Measurements from ENCODE around the gene FMO5. TPM values are rescaled to one million over a fixed set of nuclear protein-coding genes. Genes with fewer than 3 reads are reported as not detected.
A peak's percentile ranks its signal among the peaks of the same experiment; 100 is the strongest.
"Not testable (repeated sequence)": the region's sequence is repeated elsewhere in the genome, so short reads cannot be mapped to it uniquely, and the experiment has no call there.

The FMO5 gene
- total RNA-seq, 1 donor from 2014 or later: not detected

DNA sequence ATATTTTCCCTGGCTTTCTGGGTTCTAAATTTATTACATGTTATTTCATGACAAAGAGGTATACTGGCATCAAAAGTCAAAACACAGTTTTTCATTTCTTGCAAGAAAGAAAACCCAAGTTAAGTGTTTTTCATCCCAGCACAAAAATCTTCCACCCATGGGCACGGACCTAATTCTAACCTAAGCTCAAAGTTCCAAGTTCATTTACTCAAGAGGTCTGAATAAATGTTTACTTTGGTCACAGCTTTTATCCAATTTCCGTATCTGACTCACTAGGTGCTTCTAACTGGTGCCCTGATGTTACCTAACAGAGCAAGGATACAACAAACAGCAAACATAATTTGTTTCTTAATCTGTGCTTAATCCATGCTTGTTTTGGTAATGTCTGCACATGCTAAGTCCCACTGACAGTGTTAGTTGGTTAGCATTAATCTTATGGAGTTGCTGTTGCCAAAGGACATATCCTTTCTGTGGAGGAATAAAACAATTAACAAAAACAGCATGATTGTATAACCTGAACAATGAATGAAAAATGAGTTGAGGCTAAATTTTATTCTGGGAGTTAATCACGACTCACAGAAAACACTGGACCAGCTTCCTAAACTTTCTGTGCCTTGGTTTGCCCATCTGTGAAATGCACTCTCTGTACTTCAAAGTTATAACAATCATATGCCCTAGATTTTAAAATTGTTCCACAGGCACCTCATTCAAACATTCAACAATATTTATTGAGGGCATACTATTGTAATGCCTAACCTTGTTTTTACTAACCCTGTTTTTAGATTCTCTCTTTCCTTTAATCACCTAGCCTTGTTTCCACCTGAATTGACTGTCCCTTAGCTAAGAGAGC lies 13.1 kb upstream of the FMO5 start:
- FAIRE-seq (no peak), DNase-seq (ENCODE audit: low read depth) (peak; percentile 81)
- Histone ChIP-seq H3K4me3 (ENCODE audit: low read depth, low read length) (no peak overlapping the region), H3K36me3 (ENCODE audit: control insufficient read depth, insufficient read depth, low read length) (no peaks in the 10 kb centered on the region), H3K27me3 (ENCODE audit: control insufficient read depth, insufficient read depth, low read length) (no peaks in the 10 kb centered on the region)
- TF ChIP-seq, protein P1, sequence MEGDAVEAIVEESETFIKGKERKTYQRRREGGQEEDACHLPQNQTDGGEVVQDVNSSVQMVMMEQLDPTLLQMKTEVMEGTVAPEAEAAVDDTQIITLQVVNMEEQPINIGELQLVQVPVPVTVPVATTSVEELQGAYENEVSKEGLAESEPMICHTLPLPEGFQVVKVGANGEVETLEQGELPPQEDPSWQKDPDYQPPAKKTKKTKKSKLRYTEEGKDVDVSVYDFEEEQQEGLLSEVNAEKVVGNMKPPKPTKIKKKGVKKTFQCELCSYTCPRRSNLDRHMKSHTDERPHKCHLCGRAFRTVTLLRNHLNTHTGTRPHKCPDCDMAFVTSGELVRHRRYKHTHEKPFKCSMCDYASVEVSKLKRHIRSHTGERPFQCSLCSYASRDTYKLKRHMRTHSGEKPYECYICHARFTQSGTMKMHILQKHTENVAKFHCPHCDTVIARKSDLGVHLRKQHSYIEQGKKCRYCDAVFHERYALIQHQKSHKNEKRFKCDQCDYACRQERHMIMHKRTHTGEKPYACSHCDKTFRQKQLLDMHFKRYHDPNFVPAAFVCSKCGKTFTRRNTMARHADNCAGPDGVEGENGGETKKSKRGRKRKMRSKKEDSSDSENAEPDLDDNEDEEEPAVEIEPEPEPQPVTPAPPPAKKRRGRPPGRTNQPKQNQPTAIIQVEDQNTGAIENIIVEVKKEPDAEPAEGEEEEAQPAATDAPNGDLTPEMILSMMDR (IDR thresholded peaks at IDR 0.05; ENCODE audit: insufficient read depth, low read length, severe bottlenecking): no peak

DNA sequence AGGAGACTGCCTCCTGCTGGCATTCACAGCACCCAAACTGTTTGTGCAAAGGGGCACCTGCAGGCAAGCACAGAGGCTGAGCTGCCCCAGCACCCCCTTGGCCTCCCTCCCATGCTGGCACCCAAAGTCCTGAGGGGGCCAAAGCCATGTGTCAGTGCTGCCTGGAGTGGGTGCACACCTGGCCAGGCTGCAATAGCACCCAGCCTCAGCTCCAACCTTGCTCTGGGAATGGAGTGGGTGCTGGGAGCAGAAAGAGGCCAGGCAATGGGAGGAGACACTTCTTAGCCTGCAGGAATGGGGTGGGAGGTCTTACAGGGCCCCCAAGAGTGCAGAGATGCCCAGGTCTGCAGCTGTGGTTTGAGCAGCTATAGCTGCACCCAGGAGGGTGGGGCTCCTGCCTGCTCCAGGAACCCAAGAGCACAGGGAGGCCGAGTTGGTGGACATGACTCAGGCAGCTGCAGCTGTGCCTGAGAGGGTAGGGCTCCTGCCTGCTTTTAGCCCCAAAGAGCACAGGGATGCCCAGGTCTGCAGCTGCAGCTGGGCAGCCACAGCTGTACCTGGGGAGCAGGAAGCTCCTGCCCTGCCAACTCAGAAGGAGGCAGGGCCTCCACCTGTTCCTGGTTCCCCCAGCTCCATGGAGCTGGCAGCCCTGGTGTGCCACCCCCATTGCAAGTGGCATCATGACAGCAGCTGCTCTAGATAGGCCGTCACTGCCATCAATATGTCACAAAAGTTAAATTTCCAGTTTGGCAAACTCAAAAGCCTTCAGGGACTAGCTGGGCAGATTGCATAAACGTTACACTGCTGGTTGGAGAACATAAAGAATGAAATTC lies 12.0 kb upstream of the FMO5 start:
- TF ChIP-seq, protein P1 (IDR thresholded peaks at IDR 0.05; ENCODE audit: insufficient read depth, low read length, severe bottlenecking): no peak
- no peak overlapping the region for H3K4me3 ChIP-seq (ENCODE audit: low read depth, low read length)
- DNase-seq (ENCODE audit: low read depth) (peak; percentile 60), FAIRE-seq (no peak)
- H3K27me3 ChIP-seq (ENCODE audit: control insufficient read depth, insufficient read depth, low read length): no peaks in the 10 kb centered on the region
- no peaks in the 10 kb centered on the region for H3K36me3 ChIP-seq (ENCODE audit: control insufficient read depth, insufficient read depth, low read length)

DNA sequence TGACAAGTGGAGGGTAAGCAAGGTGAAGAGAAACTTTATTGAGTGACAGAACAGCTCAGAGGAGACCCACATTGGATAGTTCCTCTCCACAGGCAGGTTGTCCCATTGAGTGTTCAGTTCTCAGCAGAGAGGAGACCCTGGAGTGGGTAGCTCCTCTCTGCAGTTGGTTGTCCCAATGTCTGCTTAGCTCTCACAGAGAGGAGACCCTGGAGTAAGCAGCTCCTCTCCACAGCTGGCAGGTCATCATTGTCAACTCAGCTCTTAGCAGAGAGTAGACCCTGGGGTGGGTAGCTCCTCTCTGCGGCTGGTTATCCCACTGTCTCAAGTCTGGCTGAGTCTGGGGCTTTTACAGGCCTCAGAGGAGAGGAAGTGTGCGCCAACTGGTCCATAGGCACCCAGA lies 11.3 kb upstream of the FMO5 start:
- Histone ChIP-seq H3K4me3 (ENCODE audit: low read depth, low read length) (no peak overlapping the region), H3K36me3 (ENCODE audit: control insufficient read depth, insufficient read depth, low read length) (no peaks in the 10 kb centered on the region), H3K27me3 (ENCODE audit: control insufficient read depth, insufficient read depth, low read length) (no peaks in the 10 kb centered on the region)
- FAIRE-seq (peak; percentile 13), DNase-seq (ENCODE audit: low read depth) (no peak)
- TF ChIP-seq, protein P1 (IDR thresholded peaks at IDR 0.05; ENCODE audit: insufficient read depth, low read length, severe bottlenecking): no peak

DNA sequence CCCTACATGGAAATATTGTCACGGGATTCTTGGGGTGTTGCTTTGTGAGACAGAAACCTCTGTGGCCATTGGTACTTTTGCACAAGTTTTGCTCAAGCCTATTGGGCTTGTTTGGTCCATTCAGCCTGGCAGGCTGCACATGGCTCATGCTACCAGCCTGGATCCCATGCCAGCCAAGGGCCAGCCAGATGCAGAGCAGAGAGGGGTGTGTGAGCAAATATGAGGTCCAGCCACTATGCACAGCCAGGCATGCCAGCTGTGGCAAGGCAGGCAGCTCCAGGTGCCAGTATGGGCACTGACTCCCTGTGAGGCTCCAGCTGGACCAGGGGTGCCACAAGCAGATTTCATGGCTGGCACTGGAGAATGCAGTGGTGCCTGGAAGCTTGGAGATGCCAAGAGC lies 10.7 kb upstream of the FMO5 start:
- DNase-seq (ENCODE audit: low read depth) (no peak), FAIRE-seq (no peak)
- H3K27me3 ChIP-seq (ENCODE audit: control insufficient read depth, insufficient read depth, low read length): no peaks in the 10 kb centered on the region
- no peaks in the 10 kb centered on the region for H3K36me3 ChIP-seq (ENCODE audit: control insufficient read depth, insufficient read depth, low read length)
- TF ChIP-seq, protein P1 (IDR thresholded peaks at IDR 0.05; ENCODE audit: insufficient read depth, low read length, severe bottlenecking): no peak
- no peak overlapping the region for H3K4me3 ChIP-seq (ENCODE audit: low read depth, low read length)

DNA sequence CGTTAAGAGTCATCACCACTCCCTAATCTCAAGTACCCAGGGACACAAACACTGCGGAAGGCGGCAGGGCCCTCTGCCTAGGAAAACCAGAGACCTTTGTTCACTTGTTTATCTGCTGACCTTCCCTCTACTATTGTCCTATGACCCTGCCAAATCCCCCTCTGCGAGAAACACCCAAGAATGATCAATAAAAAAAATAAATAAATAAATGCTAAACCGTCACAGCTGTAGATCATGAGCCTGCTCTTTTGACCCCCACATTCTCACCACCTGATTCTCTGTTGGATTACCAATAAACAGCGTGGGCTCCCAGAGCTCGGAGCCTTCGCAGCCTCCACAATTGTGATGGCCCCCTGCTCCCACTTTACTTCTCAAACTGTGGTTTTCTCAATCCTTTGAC lies 8.8 kb upstream of the FMO5 start:
- not testable (repeated sequence) for H3K36me3 ChIP-seq (ENCODE audit: control insufficient read depth, insufficient read depth, low read length); DNase-seq (ENCODE audit: low read depth); H3K27me3 ChIP-seq (ENCODE audit: control insufficient read depth, insufficient read depth, low read length); FAIRE-seq; H3K4me3 ChIP-seq (ENCODE audit: low read depth, low read length)

DNA sequence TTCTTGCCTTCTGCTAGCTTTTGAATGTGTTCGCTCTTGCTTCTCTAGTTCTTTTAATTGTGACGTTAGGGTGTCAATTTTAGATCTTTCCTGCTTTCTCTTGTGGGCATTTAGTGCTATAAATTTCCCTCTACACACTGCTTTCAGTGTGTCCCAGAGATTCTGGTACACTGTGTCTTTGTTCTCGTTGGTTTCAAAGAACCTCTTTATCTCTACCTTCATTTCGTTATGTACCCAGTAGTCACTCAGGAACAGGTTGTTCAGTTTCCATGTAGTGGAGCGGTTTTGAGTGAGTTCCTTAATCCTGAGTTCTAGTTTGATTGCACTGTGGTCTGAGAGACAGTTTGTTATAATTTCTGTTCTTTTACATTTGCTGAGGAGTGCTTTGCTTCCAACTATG lies 5.9 kb upstream of the FMO5 start:
- H3K27me3 ChIP-seq (ENCODE audit: control insufficient read depth, insufficient read depth, low read length); FAIRE-seq; H3K4me3 ChIP-seq (ENCODE audit: low read depth, low read length); H3K36me3 ChIP-seq (ENCODE audit: control insufficient read depth, insufficient read depth, low read length); DNase-seq (ENCODE audit: low read depth): not testable (repeated sequence)
